A673 (cell line): ENCODE results near the gene CCHCR1. TPM values are rescaled to one million over a fixed set of nuclear protein-coding genes. Genes with fewer than 3 reads are reported as not detected.
"Not testable (repeated sequence)": the region's sequence is repeated elsewhere in the genome, so short reads cannot be mapped to it uniquely, and the experiment has no call there.

Experiments used
- BruUV-seq: library from RNA; stranded (reverse); fragments of 400-500 nt; replicated peaks from 2 replicates; lab custom pipeline; 2021; lab: Mats Ljungman, UMichigan
- CTCF ChIA-PET: fragments of 300-600 bp; sonication (Branson Sonifier 250); formaldehyde crosslinking; loops from one replicate; lab custom pipeline; 2022; ENCODE audit warnings: antibody characterized with exemption; lab: Charles Lee
- POLR2A ChIA-PET: fragments of 300-600 bp; sonication (Branson Sonifier 250); formaldehyde crosslinking; loops from one replicate; lab custom pipeline; 2022; ENCODE audit warnings: antibody characterized with exemption; ENCODE audit not compliant: low non-redundant PET; lab: Charles Lee
- DNase-seq: peaks from one replicate; pipeline ENCODE4 v3.0.0-alpha.2; 2015; ENCODE audit warnings: low spot score
- H3K27ac ChIP-seq: fragments of 200-600 bp; sonication (generic); 2 replicates; pipeline ENCODE4 v1.5.1; 2016; ENCODE audit warnings: mixed run types, low read depth, mild to moderate bottlenecking, mixed read lengths, antibody characterized with exemption, low read length; ENCODE audit not compliant: poor library complexity, severe bottlenecking
- H3K27me3 ChIP-seq: fragments of 200-600 bp; sonication (generic); replicated peaks from 2 replicates; pipeline ENCODE4 v1.6.1; 2017; ENCODE audit warnings: mixed run types, low read depth, mild to moderate bottlenecking, mixed read lengths, antibody characterized with exemption, low read length; ENCODE audit not compliant: insufficient read depth, poor library complexity
- H3K36me3 ChIP-seq: fragments of 200-600 bp; sonication (generic); 2 replicates; pipeline ENCODE4 v1.6.1; 2016; ENCODE audit warnings: mixed run types, mild to moderate bottlenecking, mixed read lengths, antibody characterized with exemption, low read length; ENCODE audit not compliant: insufficient read depth, poor library complexity, severe bottlenecking
- H3K4me1 ChIP-seq: fragments of 200-600 bp; sonication (generic); 2 replicates; pipeline ENCODE4 v1.6.1; 2017; ENCODE audit warnings: mixed run types, mild to moderate bottlenecking, mixed read lengths, antibody characterized with exemption, low read length; ENCODE audit not compliant: insufficient read depth, poor library complexity, severe bottlenecking
- H3K4me3 ChIP-seq: fragments of 200-600 bp; sonication (generic); 2 replicates; pipeline ENCODE4 v1.5.1; 2016; ENCODE audit warnings: low read depth, mixed run types, mild to moderate bottlenecking, mixed read lengths, low read length; ENCODE audit not compliant: poor library complexity, severe bottlenecking
- H3K9me3 ChIP-seq: fragments of 200-600 bp; sonication (generic); 2 replicates; pipeline ENCODE4 v1.6.1; 2016; ENCODE audit warnings: mixed run types, low read depth, mild to moderate bottlenecking, mixed read lengths, antibody characterized with exemption, low read length; ENCODE audit not compliant: poor library complexity, severe bottlenecking
- EZH2 ChIP-seq: fragments of 200-600 bp; sonication (generic); IDR thresholded peaks from 2 replicates; pipeline ENCODE4 v1.6.1; 2017; ENCODE audit warnings: borderline replicate concordance, low read depth, mild to moderate bottlenecking, mixed read lengths, antibody characterized with exemption, low read length; ENCODE audit not compliant: poor library complexity, severe bottlenecking
- intact Hi-C: fragments of 100-400 bp; cut with micrococcal nuclease; formaldehyde crosslinking; loops from one replicate; pipeline ENCODE4 v1.10.0; 2022; ENCODE audit not compliant: unreplicated experiment
- total RNA-seq: library from RNA; stranded (reverse); gene quantifications from 2 replicates; pipeline ENCODE4 v1.2.3, GENCODE V29; 2021
- TF ChIP-seq, protein P1 (sequence below): fragments of 300-800, 200-600 bp; sonication (generic); conservative IDR thresholded peaks from 2 replicates; pipeline ENCODE4 v1.5.1; 2017; ENCODE audit warnings: low read depth, mild to moderate bottlenecking, antibody characterized with exemption, low read length, moderate library complexity, mixed read lengths

Gene CCHCR1
- total RNA-seq, 1 experiment from 2014 or later = 51.7 TPM

DNA sequence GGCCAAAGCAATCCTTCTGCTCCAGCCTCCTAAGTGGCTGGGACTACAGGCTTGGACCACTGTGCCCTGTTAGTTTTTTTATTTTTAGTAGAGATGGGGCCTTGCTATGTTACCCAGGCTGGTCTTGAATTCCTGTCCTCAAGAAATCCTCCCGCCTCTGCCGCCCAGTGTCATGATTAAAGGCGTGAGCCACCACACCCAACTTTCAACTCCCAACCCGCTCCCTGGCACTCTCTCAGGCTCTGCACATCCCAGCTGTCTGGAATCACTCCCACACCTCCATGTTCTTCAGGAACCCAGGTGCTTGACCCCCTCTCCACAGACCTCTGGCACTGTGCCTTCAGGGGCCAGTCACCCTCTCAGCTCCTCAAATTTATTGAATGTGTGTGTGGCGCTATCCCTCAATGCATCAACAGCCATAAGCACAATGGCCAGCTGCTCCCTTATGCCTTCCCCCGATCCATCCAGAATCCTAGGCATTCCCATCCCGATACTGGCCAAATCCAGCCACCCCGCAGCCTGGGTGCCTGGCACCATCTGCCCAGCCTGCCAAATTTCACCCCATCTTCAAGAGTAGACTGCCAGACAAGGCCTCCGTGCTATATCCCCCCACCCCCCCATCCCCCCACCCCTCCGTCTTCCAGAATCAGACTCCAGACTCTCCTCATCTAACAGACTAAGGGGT, 13.5 kb upstream of the CCHCR1 start:
- Histone ChIP-seq H3K36me3 (no peaks in the 10 kb centered on the region), H3K9me3 (no peaks in the 10 kb centered on the region), H3K27me3 (no peaks in the 10 kb centered on the region), H3K27ac (no peak overlapping the region), H3K4me3 (no peak overlapping the region), H3K4me1 (no peaks in the 10 kb centered on the region)
- CTCF ChIA-PET = no interaction called here
- TF ChIP-seq EZH2 = no peak
- TF ChIP-seq, protein P1, sequence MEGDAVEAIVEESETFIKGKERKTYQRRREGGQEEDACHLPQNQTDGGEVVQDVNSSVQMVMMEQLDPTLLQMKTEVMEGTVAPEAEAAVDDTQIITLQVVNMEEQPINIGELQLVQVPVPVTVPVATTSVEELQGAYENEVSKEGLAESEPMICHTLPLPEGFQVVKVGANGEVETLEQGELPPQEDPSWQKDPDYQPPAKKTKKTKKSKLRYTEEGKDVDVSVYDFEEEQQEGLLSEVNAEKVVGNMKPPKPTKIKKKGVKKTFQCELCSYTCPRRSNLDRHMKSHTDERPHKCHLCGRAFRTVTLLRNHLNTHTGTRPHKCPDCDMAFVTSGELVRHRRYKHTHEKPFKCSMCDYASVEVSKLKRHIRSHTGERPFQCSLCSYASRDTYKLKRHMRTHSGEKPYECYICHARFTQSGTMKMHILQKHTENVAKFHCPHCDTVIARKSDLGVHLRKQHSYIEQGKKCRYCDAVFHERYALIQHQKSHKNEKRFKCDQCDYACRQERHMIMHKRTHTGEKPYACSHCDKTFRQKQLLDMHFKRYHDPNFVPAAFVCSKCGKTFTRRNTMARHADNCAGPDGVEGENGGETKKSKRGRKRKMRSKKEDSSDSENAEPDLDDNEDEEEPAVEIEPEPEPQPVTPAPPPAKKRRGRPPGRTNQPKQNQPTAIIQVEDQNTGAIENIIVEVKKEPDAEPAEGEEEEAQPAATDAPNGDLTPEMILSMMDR = no peak
- intact Hi-C loops = no loop called here
- POLR2A ChIA-PET = no interaction called here
- BruUV-seq = no TSS peak
- DNase-seq = no peak

- intact Hi-C loops = no loop called here
- TF ChIP-seq, protein P1 = no peak
- no peak for TF ChIP-seq EZH2
- H3K27me3 ChIP-seq = no peaks in the 10 kb centered on the region
- H3K36me3 ChIP-seq = no peaks in the 10 kb centered on the region
- ChIA-PET CTCF (no interaction called here), POLR2A (no interaction called here)
- BruUV-seq = no TSS peak
- H3K4me1 ChIP-seq = no peaks in the 10 kb centered on the region
- no peaks in the 10 kb centered on the region for H3K9me3 ChIP-seq
- no peak for DNase-seq
- H3K27ac ChIP-seq = no peak within 1 kb of the TSS
- no peak within 1 kb of the TSS for H3K4me3 ChIP-seq
Observed at GRCh38 chr6:31170600-31170881, 12.9 kb upstream of the CCHCR1 start, which contains the start of gene POU5F1. Gene POU5F1, minus strand, starts transcription at chr6:31170682. Its CDS starts 62 bp downstream, at chr6:31170620.

DNA sequence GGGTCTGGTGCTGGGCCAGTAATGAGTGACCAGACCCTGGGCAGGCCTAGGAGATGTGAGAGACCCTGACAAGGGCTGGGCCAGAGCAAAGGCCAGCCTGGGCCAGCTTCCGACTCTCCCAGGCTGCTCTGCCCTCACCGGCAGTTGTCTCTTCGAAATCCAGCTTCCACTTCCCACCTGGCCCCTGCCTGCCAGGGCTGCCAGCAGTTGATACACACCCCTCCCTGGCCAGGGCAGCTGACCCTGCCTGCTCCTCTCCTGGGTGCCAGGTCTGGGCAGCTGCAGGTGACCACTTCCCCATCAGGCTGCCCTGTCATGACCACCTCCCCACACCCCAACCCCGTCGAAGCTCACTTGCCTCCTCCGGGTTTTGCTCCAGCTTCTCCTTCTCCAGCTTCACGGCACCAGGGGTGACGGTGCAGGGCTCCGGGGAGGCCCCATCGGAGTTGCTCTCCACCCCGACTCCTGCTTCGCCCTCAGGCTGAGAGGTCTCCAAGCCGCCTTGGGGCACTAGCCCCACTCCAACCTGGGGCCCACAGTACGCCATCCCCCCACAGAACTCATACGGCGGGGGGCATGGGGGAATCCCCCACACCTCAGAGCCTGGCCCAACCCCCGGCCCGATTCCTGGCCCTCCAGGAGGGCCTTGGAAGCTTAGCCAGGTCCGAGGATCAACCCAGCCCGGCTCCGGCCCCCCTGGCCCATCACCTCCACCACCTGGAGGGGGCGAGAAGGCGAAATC, 12.4 kb upstream of the CCHCR1 start:
- BruUV-seq, H3K27me3 ChIP-seq, H3K9me3 ChIP-seq, H3K4me1 ChIP-seq, DNase-seq, H3K27ac ChIP-seq, intact Hi-C loops, H3K36me3 ChIP-seq, H3K4me3 ChIP-seq: not testable (repeated sequence)
- ChIA-PET CTCF (interaction anchor here (0.6 kb wide), 1 partner anchor 33 kb away, joined by 3 read pairs; no protein-coding TSS in a partner anchor), POLR2A (interaction anchor here (0.6 kb wide), 1 partner anchor 876 kb away, joined by 3 read pairs; no protein-coding TSS in a partner anchor)
